ENCODE results near the gene BCAS1. TPM values are rescaled to one million over a fixed set of nuclear protein-coding genes. Genes with fewer than 3 reads are reported as not detected.

Gene BCAS1
- total RNA-seq, 1 donor from 2014 or later: not detected

GRCh38 chr20:54042021-54042420 lies 28.4 kb downstream of the BCAS1 start:
- no peak for DNase-seq (ENCODE audit: low read depth)
- FAIRE-seq: no peak
- TF ChIP-seq, protein P1, sequence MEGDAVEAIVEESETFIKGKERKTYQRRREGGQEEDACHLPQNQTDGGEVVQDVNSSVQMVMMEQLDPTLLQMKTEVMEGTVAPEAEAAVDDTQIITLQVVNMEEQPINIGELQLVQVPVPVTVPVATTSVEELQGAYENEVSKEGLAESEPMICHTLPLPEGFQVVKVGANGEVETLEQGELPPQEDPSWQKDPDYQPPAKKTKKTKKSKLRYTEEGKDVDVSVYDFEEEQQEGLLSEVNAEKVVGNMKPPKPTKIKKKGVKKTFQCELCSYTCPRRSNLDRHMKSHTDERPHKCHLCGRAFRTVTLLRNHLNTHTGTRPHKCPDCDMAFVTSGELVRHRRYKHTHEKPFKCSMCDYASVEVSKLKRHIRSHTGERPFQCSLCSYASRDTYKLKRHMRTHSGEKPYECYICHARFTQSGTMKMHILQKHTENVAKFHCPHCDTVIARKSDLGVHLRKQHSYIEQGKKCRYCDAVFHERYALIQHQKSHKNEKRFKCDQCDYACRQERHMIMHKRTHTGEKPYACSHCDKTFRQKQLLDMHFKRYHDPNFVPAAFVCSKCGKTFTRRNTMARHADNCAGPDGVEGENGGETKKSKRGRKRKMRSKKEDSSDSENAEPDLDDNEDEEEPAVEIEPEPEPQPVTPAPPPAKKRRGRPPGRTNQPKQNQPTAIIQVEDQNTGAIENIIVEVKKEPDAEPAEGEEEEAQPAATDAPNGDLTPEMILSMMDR (IDR thresholded peaks at IDR 0.05; ENCODE audit: insufficient read depth, low read length, severe bottlenecking): no peak
- Histone ChIP-seq H3K27me3 (ENCODE audit: control insufficient read depth, insufficient read depth, low read length) (no peaks in the 10 kb centered on the region), H3K36me3 (ENCODE audit: control insufficient read depth, insufficient read depth, low read length) (no peaks in the 10 kb centered on the region), H3K4me3 (ENCODE audit: low read depth, low read length) (no peak overlapping the region)

DNA sequence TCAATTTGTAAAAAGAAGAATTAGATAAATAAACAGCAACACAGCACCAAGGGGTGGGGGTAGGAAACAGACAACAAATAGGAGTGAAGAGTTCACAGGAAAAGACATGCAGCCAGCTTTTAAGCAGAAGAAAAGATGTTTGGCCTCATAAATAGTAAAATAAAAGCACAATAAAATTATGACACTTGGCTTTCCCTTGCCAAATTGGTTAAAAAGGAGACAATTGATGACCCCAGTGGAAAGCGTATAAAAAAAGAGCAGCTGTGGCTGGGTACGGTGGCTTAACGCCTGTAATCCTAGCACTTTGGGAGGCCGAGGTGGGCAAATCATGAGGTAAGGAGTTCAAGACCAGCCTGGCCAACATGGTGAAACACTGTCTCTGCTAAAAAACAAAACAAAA lies 29.1 kb downstream of the BCAS1 start:
- TF ChIP-seq, protein P1 (IDR thresholded peaks at IDR 0.05; ENCODE audit: insufficient read depth, low read length, severe bottlenecking): no peak
- FAIRE-seq: no peak
- Histone ChIP-seq H3K4me3 (ENCODE audit: low read depth, low read length) (no peak overlapping the region), H3K27me3 (ENCODE audit: control insufficient read depth, insufficient read depth, low read length) (no peaks in the 10 kb centered on the region), H3K36me3 (ENCODE audit: control insufficient read depth, insufficient read depth, low read length) (no peaks in the 10 kb centered on the region)
- no peak for DNase-seq (ENCODE audit: low read depth)

DNA sequence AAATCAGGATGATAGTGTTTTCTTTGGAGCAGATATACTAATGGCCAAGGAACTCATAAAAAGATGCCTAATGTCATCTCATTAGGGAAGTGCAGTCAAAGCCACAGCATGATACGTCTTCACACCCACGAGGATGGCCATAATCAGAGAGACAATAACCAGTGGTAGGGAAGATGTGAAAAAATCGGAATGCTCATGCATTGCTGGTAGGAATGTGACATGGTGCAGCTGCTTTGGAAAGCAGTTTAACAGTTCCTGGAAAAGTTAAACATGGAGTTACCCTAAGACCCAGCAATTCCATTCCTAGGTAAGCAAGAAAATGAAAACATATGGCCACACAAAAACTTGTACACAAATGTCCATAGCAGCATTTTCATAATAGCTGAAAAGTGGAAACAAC lies 29.9 kb downstream of the BCAS1 start:
- DNase-seq (ENCODE audit: low read depth): no peak
- no peak for FAIRE-seq
- TF ChIP-seq, protein P1 (IDR thresholded peaks at IDR 0.05; ENCODE audit: insufficient read depth, low read length, severe bottlenecking): no peak
- H3K4me3 ChIP-seq (ENCODE audit: low read depth, low read length): no peak overlapping the region
- H3K36me3 ChIP-seq (ENCODE audit: control insufficient read depth, insufficient read depth, low read length): no peaks in the 10 kb centered on the region
- H3K27me3 ChIP-seq (ENCODE audit: control insufficient read depth, insufficient read depth, low read length): no peaks in the 10 kb centered on the region

DNA sequence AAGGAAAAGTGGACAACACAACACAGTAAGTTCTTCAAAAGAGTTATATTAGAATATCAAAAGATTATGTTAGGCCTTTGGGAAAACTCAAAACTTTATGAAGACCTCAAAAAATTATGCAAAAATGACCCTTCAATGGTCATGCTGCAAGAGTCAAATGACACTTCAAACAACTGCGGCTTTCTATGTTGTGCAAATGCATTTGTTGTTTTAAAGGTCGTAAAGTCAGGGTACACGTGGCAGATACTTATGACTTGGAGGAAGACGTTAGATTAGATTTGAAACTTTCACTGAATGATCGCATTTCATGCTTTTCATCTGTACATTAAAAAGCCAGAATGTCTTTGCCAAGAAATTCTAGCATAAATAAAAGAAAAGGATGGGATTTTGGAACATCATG lies 31.4 kb downstream of the BCAS1 start:
- DNase-seq (ENCODE audit: low read depth) (no peak), FAIRE-seq (no peak)
- TF ChIP-seq, protein P1 (IDR thresholded peaks at IDR 0.05; ENCODE audit: insufficient read depth, low read length, severe bottlenecking): no peak
- Histone ChIP-seq H3K4me3 (ENCODE audit: low read depth, low read length) (no peak overlapping the region), H3K27me3 (ENCODE audit: control insufficient read depth, insufficient read depth, low read length) (no peaks in the 10 kb centered on the region), H3K36me3 (ENCODE audit: control insufficient read depth, insufficient read depth, low read length) (no peaks in the 10 kb centered on the region)

GRCh38 chr20:54037525-54037924 lies 32.9 kb downstream of the BCAS1 start:
- FAIRE-seq (no peak), DNase-seq (ENCODE audit: low read depth) (no peak)
- no peaks in the 10 kb centered on the region for H3K36me3 ChIP-seq (ENCODE audit: control insufficient read depth, insufficient read depth, low read length)
- H3K4me3 ChIP-seq (ENCODE audit: low read depth, low read length): no peak overlapping the region
- TF ChIP-seq, protein P1 (IDR thresholded peaks at IDR 0.05; ENCODE audit: insufficient read depth, low read length, severe bottlenecking): no peak
- no peaks in the 10 kb centered on the region for H3K27me3 ChIP-seq (ENCODE audit: control insufficient read depth, insufficient read depth, low read length)

DNA sequence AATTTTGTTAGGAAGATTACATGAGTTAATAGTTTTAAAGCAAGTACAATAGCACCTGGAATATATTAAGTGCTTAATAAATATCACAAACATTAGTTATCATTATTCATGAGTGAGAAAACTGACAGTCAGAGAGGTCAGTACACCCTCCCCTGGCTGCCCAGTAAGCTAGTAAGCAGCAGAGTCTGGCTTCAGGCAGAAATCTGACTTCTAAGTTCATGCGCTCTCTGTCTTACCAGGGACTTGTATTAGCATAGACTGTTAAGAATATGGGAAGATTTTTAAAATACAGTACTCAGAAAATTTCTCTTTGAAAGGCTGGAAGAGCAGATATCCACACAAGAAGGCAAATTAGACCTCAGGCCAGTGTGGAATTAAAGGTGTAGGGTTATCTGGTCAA lies 40.8 kb downstream of the BCAS1 start:
- H3K27me3 ChIP-seq (ENCODE audit: control insufficient read depth, insufficient read depth, low read length): peaks cover 2% of the 10 kb centered on the region
- H3K4me3 ChIP-seq (ENCODE audit: low read depth, low read length): no peak overlapping the region
- TF ChIP-seq, protein P1 (IDR thresholded peaks at IDR 0.05; ENCODE audit: insufficient read depth, low read length, severe bottlenecking): no peak
- no peaks in the 10 kb centered on the region for H3K36me3 ChIP-seq (ENCODE audit: control insufficient read depth, insufficient read depth, low read length)
- DNase-seq (ENCODE audit: low read depth): no peak
- no peak for FAIRE-seq

Measured in bronchial epithelial cell (primary cell).